NCI-H2107 (cell line): ENCODE measurements around the gene PTPRM.

Source experiments
- DNase-seq: peaks from one replicate; lab custom pipeline; 2025; lab: John Stamatoyannopoulos, UW

The PTPRM gene

GRCh38 chr18:7567474-7568425 is 634 bp downstream of the PTPRM start:
- no peak for DNase-seq

- no peak for DNase-seq
These were observed 1.3 kb downstream of the PTPRM start for GRCh38 chr18:7568426-7568825.

DNA sequence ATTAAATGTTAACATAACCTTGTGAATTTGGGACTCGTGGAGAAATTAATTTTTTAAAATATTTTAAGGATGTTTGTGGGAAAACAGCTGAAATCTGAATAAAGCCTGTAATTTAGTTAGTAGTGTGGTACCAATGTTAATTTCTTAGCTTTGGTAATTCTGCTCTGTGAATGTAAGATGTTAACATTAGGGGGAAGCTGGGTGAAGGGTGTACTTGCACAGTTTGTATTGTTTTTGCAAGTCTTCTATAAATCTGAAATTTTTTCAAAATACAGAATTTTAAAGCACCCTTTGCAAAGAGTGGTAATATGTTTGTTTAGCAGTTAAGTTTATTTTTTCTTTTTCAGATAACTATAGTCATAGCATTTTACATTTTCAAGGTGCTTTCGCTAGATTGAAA is 4.5 kb downstream of the PTPRM start:
- DNase-seq, result no peak

GRCh38 chr18:7572822-7573221 is 5.7 kb downstream of the PTPRM start:
- no peak for DNase-seq

GRCh38 chr18:7575465-7576028 is 8.4 kb downstream of the PTPRM start:
- DNase-seq, result no peak

DNA sequence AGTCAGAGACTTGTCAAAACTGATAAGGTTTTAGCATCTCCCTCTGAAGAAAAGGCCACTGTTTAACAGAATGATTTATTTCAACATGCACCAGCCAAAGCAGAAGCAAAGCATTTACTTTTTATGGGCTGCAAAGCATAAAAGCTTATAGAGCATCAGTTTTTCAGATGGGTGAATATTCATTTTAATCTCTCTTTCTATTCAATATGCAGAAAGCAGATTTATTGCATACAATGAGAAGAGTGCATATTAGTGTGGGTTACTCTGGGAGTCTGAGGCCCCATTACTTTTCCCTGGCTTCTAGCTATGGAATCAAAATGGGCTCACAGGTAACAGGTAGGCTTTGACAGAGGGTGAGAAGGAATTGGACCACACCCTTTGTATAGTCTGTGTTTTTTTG is 9.0 kb downstream of the PTPRM start:
- no peak for DNase-seq

GRCh38 chr18:7576685-7577084 is 9.6 kb downstream of the PTPRM start:
- DNase-seq, result no peak

GRCh38 chr18:7577706-7578105 is 10.6 kb downstream of the PTPRM start:
- DNase-seq, result no peak

GRCh38 chr18:7579176-7579917 is 12.2 kb downstream of the PTPRM start:
- DNase-seq, result no peak

DNA sequence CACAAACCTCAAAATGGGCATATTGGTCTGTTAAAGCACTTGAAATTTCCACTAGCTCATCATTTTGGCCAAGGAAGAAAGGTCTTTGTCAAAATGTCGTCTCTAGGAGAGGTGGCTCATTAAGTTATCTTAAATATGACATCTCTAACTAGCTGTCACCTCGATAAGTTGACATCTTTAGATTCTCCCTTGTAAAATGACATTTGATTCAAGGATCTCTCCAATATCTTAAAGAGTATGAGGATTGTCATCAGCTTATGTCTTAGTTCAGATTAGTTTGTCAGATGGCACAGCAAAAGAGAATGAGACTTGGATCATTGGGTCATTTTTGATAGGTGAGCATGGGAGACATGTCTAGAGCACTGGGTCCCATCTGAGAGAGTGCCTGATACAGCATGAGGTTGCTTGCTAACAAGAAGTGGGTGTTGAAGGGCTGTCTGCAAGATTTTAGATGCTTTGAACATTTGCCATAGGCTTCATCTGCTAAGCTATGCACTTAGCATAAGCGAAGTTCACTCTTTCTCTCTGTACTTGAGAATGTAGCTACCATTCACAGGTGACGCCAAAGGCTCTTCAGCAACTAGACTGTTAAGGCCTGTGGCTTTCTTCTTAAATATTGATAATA is 12.9 kb downstream of the PTPRM start:
- DNase-seq, result no peak

DNA sequence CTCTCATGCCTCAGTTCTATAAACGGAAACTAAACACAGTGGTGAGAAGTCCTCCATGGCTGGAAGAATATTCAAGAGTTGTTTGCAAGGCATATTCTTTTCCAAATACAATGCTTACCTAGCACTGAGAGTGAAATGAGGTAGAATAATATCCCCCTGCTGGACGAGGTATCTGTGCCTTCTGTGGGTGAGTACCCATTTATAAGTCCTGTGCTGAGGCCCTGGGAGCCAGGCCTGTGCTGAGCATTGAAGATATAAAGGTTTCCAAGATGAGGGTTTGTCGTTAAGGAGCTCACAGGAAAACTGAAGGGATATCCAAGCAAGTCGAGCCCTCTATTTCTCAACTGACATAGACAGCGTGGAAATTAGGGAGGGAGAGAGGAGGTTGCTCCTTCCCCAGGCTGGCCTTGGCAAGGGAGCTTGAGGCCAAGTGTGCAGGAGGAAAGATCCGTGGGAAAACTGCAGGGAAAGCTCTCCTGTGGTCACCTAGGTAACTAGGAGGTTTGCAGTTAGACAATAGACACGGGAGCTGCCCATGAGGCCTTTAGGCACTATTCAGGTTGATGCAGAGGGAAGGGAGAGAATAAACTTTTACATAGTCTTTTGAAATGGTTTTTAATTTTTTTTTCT is 17.6 kb downstream of the PTPRM start:
- DNase-seq, result no peak

DNA sequence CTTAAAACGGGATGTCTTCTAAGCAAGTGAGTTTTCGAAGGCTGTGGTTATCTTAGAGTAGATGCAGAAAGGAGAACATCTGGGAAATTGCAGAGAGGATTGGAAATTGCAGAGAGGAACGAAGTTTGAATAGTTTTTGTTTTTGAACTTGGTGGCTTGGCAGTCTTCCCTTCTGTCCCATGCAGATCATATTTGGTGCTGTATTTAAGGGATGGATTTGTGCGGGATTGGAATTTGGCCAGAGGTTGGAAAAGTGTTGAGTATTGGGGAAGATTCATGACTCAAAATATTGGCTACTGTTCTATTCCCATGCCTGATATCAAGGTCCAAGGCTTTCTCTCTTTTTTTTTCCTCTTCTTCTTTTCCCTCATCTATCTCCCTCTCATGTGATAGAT is 18.2 kb downstream of the PTPRM start:
- DNase-seq, result no peak

GRCh38 chr18:7586379-7586778 is 19.3 kb downstream of the PTPRM start:
- DNase-seq, result no peak

GRCh38 chr18:7590826-7591560 is 23.9 kb downstream of the PTPRM start:
- no peak for DNase-seq

- DNase-seq, result no peak
These were observed 25.4 kb downstream of the PTPRM start for GRCh38 chr18:7592305-7593071.

DNA sequence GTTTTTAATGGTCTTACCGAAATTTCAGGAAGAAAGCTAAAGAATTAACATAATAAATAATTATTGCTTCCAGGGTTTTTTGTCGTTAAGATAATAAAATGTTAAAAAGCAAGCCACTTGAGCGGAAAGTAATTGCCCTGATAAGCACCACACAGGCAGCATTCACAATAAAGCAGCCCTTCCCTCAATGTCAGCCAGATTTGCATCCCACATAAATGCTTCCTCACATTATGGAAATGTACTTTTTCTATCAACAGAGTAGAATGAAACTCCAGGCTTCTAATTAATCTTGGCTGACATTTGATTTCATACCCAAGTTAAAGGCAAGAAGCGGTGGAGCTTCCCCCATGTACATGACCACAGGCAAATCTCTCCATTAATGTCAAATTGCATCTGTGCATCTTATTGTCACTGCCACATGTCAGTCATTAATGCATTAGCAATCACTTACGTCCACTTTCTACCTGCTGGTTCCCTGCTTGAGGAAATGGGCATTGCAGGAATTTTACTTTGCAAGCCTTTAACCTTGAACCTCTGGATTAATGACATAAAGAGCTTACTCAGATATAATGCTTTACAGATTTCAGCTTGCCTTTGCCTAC is 26.2 kb downstream of the PTPRM start:
- no peak for DNase-seq

- no peak for DNase-seq
These were observed 29.0 kb downstream of the PTPRM start for GRCh38 chr18:7596147-7596546.

- no peak for DNase-seq
These were observed 30.4 kb downstream of the PTPRM start for GRCh38 chr18:7597500-7597899.

- no peak for DNase-seq
These were observed 31.3 kb downstream of the PTPRM start for GRCh38 chr18:7598167-7599047.
